Fibroblast of lung (primary cell): ENCODE results near the gene UBE2QL1. TPM values are rescaled to one million over a fixed set of nuclear protein-coding genes. Genes with fewer than 3 reads are reported as not detected.

Experiments used
- DNase-seq, 2 donors: peaks; one replicate each; pipeline versions ENCODE4 v3.0.0 to v3.0.0-alpha.2; 2010; ENCODE audit warnings: low read depth in 2 of 2
- H2AFZ ChIP-seq: 2 replicates; pipeline ENCODE4 v1.5.1; 2012; ENCODE audit warnings: low read length, control low read depth, inconsistent platforms
- H3K27ac ChIP-seq: 2 replicates; pipeline ENCODE4 v1.5.1; 2011; ENCODE audit warnings: low read length, control low read depth; ENCODE audit not compliant: insufficient read depth
- H3K27me3 ChIP-seq: 2 replicates; pipeline ENCODE4 v1.5.1; 2011; ENCODE audit warnings: mild to moderate bottlenecking, low read length; ENCODE audit not compliant: control insufficient read depth, insufficient read depth
- H3K36me3 ChIP-seq: 2 replicates; pipeline ENCODE4 v1.5.1; 2011; ENCODE audit warnings: low read length; ENCODE audit not compliant: control insufficient read depth, insufficient read depth
- H3K4me1 ChIP-seq: 2 replicates; pipeline ENCODE4 v1.5.1; 2011; ENCODE audit warnings: low read length; ENCODE audit not compliant: control insufficient read depth, insufficient read depth; ENCODE audit errors: extremely low read depth
- H3K4me2 ChIP-seq: 2 replicates; pipeline ENCODE4 v1.5.1; 2011; ENCODE audit warnings: low read length, control low read depth; ENCODE audit not compliant: insufficient read depth; ENCODE audit errors: extremely low read depth
- H3K4me3 ChIP-seq, 4 experiments: fragments of 200-600 bp in 1 of 4; sonication (generic) in 1 of 4; replicated peaks in 1 of 4; 2 replicates each; pipeline ENCODE4 v1.5.1; 2011 to 2016; ENCODE audit warnings: low read length in 4 of 4, low read depth in 3 of 4, mild to moderate bottlenecking in 3 of 4, control low read depth in 2 of 4, inconsistent platforms in 1 of 4, mixed read lengths in 1 of 4; ENCODE audit not compliant: insufficient read depth in 1 of 4; ENCODE audit errors: control extremely low read depth in 1 of 4
- H3K79me2 ChIP-seq: 2 replicates; pipeline ENCODE4 v1.5.1; 2012; ENCODE audit warnings: mild to moderate bottlenecking, low read length, inconsistent platforms; ENCODE audit not compliant: control insufficient read depth, insufficient read depth
- H3K9ac ChIP-seq: 2 replicates; pipeline ENCODE4 v1.5.1; 2011; ENCODE audit warnings: mild to moderate bottlenecking, low read length, control low read depth; ENCODE audit not compliant: insufficient read depth
- H3K9me3 ChIP-seq: 2 replicates; pipeline ENCODE4 v1.5.1; 2012; ENCODE audit warnings: low read depth, low read length; ENCODE audit not compliant: control insufficient read depth, insufficient read depth
- H4K20me1 ChIP-seq: 2 replicates; pipeline ENCODE4 v1.5.1; 2011; ENCODE audit warnings: low read length; ENCODE audit not compliant: control insufficient read depth, insufficient read depth; ENCODE audit errors: extremely low read depth
- EZH2 ChIP-seq: IDR thresholded peaks from 2 replicates; pipeline ENCODE4 v1.5.1; 2012; ENCODE audit warnings: low read length, control low read depth, mild to moderate bottlenecking; ENCODE audit errors: missing control alignments
- polyA plus RNA-seq, 2 donors: library from polyadenylated mRNA; depleted of rRNA in 1 of 2; stranded (reverse) in 1 of 2; unstranded in 1 of 2; fragments of >200 nt; gene quantifications; 2 replicates each; pipeline ENCODE4 v1.2.1, GENCODE V29; 2011 to 2012; ENCODE audit warnings: missing spikeins in 1 of 2
- total RNA-seq: library from RNA; depleted of rRNA; stranded (reverse); fragments of >200 nt; gene quantifications from 2 replicates; pipeline ENCODE4 v1.2.1, GENCODE V29; 2014
- TF ChIP-seq, protein P1 (sequence below), 2 donors: IDR thresholded peaks in 1 of 2; conservative IDR thresholded peaks in 1 of 2; 1 replicate in 1 of 2; 2 replicates in 1 of 2; pipeline ENCODE4 v1.5.1; 2011 to 2012; ENCODE audit warnings: low read length in 2 of 2, control low read depth in 1 of 2, inconsistent platforms in 1 of 2, low read depth in 1 of 2, mild to moderate bottlenecking in 1 of 2

UBE2QL1 gene
- total and polyA plus RNA-seq, 2 donors (not counting 1 experiment from before 2014, with no cell fraction given) = not detected

DNA sequence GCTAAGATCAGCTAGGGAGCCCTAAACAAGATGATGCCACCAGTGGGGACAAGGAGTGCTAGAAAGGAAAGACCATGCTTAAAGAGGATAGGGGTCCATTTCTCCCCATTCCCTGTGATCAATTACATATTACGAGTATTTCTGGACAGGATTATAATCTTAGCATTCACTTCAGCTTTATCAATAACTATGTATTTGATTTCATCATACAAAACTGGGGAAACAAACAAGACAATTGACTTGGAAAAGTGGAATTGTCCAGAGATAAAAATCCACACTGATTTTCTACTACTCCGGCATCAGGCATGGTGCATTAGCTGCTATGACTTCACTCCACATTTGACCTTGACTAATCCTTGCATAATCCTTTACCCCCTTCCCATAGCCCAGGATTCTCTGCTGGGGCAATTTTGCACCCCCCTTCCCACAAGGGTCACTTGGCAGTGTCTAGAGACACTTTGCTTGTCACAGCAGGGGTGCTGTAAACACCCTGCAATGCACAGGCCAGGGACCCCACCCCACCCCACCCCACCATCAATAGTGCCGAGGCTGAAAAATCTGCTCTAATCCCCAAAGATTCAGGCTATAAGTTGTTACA is 29.9 kb upstream of the UBE2QL1 start:
- Histone ChIP-seq H3K9ac (no peak overlapping the region), H3K27ac (no peak overlapping the region), H3K4me1 (no peaks in the 10 kb centered on the region), H2AFZ (no peak overlapping the region), H3K9me3 (no peaks in the 10 kb centered on the region), H4K20me1 (no peaks in the 10 kb centered on the region), H3K36me3 (no peaks in the 10 kb centered on the region), H3K4me3 (no peak overlapping the region), H3K79me2 (no peaks in the 10 kb centered on the region), H3K27me3 (no peaks in the 10 kb centered on the region), H3K4me2 (no peak overlapping the region)
- no peak for TF ChIP-seq EZH2
- TF ChIP-seq, protein P1, sequence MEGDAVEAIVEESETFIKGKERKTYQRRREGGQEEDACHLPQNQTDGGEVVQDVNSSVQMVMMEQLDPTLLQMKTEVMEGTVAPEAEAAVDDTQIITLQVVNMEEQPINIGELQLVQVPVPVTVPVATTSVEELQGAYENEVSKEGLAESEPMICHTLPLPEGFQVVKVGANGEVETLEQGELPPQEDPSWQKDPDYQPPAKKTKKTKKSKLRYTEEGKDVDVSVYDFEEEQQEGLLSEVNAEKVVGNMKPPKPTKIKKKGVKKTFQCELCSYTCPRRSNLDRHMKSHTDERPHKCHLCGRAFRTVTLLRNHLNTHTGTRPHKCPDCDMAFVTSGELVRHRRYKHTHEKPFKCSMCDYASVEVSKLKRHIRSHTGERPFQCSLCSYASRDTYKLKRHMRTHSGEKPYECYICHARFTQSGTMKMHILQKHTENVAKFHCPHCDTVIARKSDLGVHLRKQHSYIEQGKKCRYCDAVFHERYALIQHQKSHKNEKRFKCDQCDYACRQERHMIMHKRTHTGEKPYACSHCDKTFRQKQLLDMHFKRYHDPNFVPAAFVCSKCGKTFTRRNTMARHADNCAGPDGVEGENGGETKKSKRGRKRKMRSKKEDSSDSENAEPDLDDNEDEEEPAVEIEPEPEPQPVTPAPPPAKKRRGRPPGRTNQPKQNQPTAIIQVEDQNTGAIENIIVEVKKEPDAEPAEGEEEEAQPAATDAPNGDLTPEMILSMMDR (conservative IDR thresholded peaks at IDR 0.05 in 1 of 2, IDR thresholded peaks at IDR 0.05 in 1 of 2; ENCODE audit: low read depth in 1 of 2, low read length in 2 of 2) = no peak
- no peak for DNase-seq

DNA sequence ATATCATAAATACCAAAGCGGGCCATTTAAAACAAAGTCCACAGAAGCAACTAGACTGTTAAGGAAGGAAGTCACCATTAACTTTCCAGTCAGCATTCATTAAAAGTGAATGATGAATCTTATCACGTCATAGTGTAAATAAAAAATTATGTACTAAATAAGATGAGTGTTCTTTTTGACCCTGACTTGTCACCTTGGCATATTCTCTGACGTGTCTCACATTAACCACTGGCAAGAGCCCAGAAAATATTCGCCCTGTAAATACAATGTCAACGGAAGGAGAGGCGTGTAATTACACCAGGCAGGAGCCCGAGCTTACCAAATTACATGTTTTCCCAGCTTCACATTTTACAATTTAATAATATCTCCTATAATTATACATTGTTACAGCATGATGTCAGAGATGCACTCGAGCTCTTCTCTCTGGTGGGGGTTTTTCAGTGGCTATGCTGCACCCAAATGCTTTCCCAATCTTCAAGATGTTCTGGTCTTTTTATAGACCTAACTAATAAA is 29.3 kb upstream of the UBE2QL1 start:
- DNase-seq = peak in 1 of 2 donors; percentile 3
- H3K4me2 ChIP-seq = no peak overlapping the region

DNA sequence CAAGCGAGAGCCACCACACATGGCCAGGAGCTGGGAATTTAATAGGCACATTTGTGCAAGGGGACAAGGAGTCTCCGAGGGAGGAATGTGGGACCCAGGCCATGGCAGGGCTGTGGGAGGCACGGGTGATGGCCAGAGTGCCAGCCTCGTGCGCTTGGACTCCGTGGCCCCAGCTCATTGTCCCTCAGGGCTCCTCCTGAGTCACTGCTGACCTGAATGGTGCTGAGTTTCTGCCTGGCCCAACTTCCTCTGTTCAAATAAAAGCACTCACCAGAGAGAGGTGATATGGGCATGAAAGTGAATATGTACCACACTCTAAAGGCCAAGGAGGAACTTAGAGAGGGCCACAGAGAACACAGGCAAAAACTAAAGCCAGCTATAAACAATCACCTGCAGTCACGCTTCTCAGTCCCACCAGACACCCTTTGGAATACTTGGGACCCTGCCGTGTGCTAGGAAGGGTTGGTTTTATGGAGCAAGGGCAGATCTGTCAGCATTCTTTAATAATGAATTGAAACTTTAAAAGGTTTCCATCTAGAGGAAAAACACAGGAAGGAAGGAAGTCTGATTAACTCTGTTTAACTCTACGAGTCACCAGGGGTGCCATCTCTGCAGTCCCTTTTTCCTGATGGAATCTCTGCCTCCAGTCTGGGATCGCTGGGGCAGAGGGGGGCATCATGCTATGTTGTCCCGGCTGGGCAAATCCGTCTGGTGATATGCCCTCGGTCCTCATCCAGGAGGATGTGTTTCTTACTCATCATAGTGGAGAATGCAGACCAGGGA is 25.1 kb upstream of the UBE2QL1 start:
- Histone ChIP-seq H3K9me3 (no peaks in the 10 kb centered on the region), H4K20me1 (no peaks in the 10 kb centered on the region), H3K79me2 (no peaks in the 10 kb centered on the region), H3K27me3 (no peaks in the 10 kb centered on the region), H3K4me3 (no peak overlapping the region), H2AFZ (no peak overlapping the region), H3K36me3 (no peaks in the 10 kb centered on the region), H3K4me1 (no peaks in the 10 kb centered on the region), H3K4me2 (no peak overlapping the region), H3K9ac (no peak overlapping the region), H3K27ac (no peak overlapping the region)
- TF ChIP-seq, protein P1 (conservative IDR thresholded peaks at IDR 0.05 in 1 of 2, IDR thresholded peaks at IDR 0.05 in 1 of 2; ENCODE audit: low read depth in 1 of 2, low read length in 2 of 2) = no peak
- no peak for TF ChIP-seq EZH2
- DNase-seq = no peak

More for the DNA sequence above, 29.3 kb upstream of the UBE2QL1 start:
- Histone ChIP-seq H3K36me3 (no peaks in the 10 kb centered on the region), H3K27ac (no peak overlapping the region), H3K79me2 (no peaks in the 10 kb centered on the region), H2AFZ (no peak overlapping the region), H3K9ac (no peak overlapping the region), H4K20me1 (no peaks in the 10 kb centered on the region), H3K4me1 (no peaks in the 10 kb centered on the region), H3K9me3 (no peaks in the 10 kb centered on the region), H3K4me3 (no peak overlapping the region), H3K27me3 (no peaks in the 10 kb centered on the region)
- TF ChIP-seq EZH2 = no peak
- TF ChIP-seq, protein P1 (conservative IDR thresholded peaks at IDR 0.05 in 1 of 2, IDR thresholded peaks at IDR 0.05 in 1 of 2; ENCODE audit: low read depth in 1 of 2, low read length in 2 of 2) = no peak
